DMS79 treated with DMSO at 0.1 percent for 48 hours (cell line): ENCODE results near the gene TMEM125.

Source experiments
- DNase-seq: peaks from one replicate; lab custom pipeline; 2025; lab: John Stamatoyannopoulos, UW

The TMEM125 gene

GRCh38 chr1:43293896-43294760, 24.3 kb downstream of the TMEM125 start:
- DNase-seq = no peak

- DNase-seq = no peak
These were observed 25.0 kb downstream of the TMEM125 start for GRCh38 chr1:43294761-43295160.

- DNase-seq = no peak
These were observed 26.4 kb downstream of the TMEM125 start for GRCh38 chr1:43296207-43296606.

GRCh38 chr1:43298055-43298454, 28.3 kb downstream of the TMEM125 start:
- DNase-seq = no peak

- DNase-seq = no peak
These were observed 29.3 kb downstream of the TMEM125 start for GRCh38 chr1:43299101-43299500.

- DNase-seq = no peak
These were observed 30.8 kb downstream of the TMEM125 start, which contains the start of gene TIE1 for GRCh38 chr1:43300378-43301094. TIE1 (plus strand) TSS chr1:43300982; CDS start chr1:43301072, 90 bp downstream.

GRCh38 chr1:43302201-43302600, 32.4 kb downstream of the TMEM125 start:
- DNase-seq = no peak

GRCh38 chr1:43302721-43303470, 33.1 kb downstream of the TMEM125 start:
- DNase-seq = no peak

GRCh38 chr1:43303471-43304313, 33.9 kb downstream of the TMEM125 start:
- no peak for DNase-seq

- DNase-seq = peak; percentile 10
These were observed 34.5 kb downstream of the TMEM125 start for GRCh38 chr1:43304314-43304681.

GRCh38 chr1:43304771-43305300, 35.1 kb downstream of the TMEM125 start:
- no peak for DNase-seq

GRCh38 chr1:43305461-43305860, 35.7 kb downstream of the TMEM125 start:
- no peak for DNase-seq

- peak; percentile 85 for DNase-seq
These were observed 36.3 kb downstream of the TMEM125 start for GRCh38 chr1:43305926-43306687.

GRCh38 chr1:43306688-43307457, 37.1 kb downstream of the TMEM125 start:
- peak; percentile 82 for DNase-seq

- DNase-seq = no peak
These were observed 37.8 kb downstream of the TMEM125 start for GRCh38 chr1:43307458-43308158.

- DNase-seq = no peak
These were observed 39.0 kb downstream of the TMEM125 start for GRCh38 chr1:43308635-43309404.

- no peak for DNase-seq
These were observed 39.7 kb downstream of the TMEM125 start for GRCh38 chr1:43309405-43310025.

GRCh38 chr1:43311521-43311920, 41.7 kb downstream of the TMEM125 start:
- no peak for DNase-seq
